HG03095 (cell line): Measurements from ENCODE around the gene MSMB.
A peak's percentile ranks its signal among the peaks of the same experiment; 100 is the strongest.

Experiments
- ATAC-seq: cut with Tn5 transposase; IDR thresholded peaks from one replicate; pipeline ENCODE4 v1.9.1; 2021; ENCODE audit warnings: moderate library complexity; ENCODE audit not compliant: unreplicated experiment

Gene MSMB

DNA sequence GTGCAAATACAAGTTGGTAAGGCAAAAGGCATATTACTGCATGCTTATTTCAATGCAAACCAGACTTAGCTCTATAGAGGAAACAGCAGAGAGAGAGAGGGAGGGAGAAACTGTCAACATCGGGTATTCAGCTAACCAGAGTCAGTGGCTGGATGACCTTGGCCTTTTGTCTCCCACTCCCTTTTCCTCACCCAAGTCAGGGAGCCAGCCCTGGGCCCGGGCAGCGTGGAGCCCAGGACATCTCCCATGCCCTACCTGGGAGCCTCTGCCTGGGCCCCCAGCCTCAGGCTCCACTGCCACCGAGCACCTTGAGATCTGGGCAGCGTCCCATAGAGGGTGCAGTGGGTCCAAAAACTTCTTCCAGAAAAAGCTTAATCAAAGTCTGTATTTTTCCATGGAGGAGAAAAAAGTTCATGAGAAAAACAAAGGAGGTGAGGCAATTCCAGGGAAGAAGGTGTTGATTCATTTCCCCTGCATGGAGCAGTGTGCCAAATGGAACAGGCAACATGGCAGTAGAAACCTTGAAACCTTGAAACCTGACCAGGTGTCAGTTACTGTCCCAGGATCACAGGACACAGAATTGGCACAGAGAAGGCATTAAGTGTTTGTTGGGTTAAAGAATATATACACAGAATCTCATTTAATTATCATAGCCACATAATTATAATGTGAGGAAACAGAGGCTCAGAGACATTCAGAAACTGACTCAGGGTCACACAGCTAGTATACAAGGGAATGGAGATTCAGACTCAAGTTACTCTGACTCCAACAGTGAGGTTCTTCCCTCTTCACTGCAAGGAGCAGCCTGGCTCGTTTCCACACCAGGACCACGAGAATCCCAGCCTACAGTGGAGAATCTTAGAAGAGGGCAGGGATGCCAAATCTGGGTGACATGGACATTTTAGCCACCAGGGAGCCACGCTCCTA, 9.9 kb downstream of the MSMB start:
- no peak for ATAC-seq

DNA sequence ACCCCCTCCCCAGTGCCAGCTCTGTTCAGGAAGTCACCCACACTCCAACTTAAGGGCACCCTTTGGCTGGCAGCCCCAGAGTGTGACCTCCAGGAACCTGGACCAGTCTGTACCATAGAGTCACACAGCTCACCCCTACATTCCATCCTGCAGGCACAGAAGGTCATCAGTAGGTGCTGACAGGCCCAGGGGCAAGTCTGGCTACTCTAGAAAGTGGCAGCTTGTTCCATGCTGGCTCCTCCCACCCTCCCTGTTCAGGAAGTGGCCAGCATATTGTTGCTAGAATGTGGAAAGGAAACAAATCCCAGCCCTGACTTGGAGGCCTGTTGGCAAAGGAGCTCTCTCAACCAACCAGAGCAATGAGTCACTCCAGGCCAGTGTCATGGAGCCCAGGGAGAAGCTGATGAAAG, 12.5 kb downstream of the MSMB start:
- ATAC-seq, result no peak

DNA sequence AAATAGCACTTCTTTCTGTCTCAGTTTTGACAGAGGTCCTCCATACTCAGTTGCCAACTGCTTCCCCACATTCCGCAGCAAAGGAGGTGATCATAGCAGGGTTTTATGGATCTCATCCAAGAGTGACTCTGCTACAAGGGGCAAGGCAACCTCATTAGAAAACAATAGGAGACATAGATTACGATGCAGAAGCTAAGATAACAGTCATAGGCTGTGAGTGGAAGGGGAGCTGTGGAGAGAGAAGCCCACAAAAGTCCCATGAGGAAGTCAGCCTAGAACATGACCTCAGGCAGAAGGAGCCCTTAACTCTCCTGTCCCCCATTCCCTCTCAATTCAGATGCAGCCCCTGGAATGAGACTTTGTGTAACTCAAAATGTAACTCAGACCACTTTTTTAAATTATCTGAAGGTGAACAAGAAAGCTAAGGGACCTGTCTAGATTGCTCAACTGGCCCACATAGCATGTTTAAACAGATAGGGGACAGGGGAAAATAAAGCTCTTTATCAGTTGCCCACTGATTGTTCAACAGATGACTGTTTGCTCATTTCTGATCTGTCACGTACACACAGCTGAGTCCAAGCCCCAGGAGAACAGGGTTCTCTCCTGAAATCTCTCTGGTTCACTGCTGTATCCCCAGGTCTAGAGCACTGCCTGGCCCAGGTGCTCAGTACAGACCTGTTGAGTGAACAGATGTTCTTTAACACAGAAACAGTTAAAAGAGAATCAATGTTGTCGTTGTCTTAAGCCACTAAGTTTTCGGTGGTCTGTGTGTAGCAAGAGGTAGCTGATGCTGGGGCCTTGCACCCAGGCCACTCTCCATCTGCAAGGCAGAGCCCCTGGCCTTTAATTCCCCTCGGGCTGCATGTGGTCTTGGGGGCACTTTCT, 14.2 kb downstream of the MSMB start:
- ATAC-seq, result no peak

DNA sequence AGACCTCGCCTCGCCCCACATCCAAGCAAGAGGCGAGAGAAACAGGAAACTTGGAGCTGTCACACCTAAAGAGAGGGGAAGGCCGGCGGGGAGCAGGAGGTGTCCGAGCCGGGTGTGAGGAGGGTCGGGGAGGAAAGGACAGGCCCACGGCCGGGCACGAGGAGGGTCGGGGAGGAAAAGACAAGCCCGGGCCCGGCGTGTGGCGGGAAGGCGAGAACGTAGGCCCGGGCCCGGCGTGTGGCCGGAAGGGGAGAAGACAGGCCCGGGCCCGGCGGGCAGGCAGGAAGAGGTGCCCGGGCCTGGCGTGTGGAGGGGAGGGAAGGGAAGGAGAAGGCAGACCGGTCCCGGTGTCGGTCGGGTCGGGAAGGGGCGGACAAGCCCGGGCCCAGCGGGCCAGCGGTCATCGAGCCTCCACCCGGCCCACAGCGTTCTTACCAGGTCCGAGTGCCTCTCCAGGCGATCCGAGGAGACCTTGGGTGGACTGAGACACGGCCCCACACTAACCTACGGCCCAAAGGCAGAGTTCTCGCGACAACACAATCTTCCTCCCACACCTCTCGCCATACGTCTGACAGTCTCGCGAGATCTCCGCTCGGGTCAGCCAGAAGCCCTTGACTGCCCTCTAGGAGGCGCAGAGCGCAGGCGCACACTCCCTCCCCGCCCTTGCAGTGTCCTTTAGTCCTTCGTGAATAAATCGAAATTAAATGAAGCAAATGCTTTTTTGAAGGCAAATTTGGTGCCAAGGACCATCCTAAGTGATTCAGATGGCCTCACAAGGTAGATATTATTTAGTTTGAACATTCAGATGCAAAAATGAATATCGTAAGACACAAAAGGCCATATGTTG, 15.8 kb downstream of the MSMB start, which contains the start of gene NCOA4:
NCOA4 (minus strand) TSS at position 533 of the 847 bp plus-strand sequence. CDS start 13,943 bp downstream, outside the sequence.
- ATAC-seq, result peak; percentile 97

DNA sequence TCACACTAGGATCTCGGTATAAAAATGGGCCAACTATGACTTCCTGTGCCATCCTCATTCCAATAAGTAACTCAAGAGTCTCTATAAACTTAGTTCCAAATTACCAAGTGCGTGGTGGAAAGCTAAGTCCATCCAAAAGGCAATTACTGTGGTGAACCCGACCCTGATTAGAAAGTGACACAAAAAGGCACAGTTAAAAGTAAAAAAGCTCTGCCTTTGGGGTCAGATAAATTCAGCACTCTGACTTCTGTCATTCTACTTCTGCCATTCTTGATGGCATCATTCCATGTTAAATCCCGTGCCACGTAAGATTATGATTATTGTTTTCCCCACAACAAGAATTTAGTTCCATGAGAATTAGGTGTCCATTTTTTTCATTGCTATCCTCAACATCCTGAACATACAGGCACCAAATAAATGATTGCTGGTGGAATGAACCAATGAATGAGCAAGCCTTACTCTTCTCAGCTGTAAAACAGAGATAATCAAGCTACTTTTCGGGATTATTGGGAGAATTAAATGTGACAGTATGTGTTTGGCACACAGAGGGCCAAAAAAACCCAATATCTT, 16.5 kb downstream of the MSMB start:
- no peak for ATAC-seq

GRCh38 chr10:46028584-46029460, 17.2 kb downstream of the MSMB start:
- no peak for ATAC-seq

DNA sequence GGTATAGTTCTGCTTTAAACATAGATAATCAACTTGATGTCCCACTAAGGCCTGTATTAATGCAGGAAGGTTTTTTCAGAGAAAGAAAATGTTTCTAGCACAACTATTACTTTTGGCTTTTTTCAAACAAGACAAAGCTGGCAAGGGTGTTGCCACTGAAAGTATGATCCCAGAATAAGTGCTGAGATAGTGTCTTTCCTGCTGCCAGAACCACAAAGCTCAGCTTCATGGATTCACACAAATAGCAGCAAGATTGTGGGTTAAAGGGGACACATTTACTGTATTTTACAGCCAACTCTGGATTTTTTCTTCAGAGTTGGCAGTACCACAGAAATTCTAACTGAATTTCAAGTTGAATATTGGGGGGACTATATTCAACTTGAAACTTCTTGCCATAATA, 20.0 kb downstream of the MSMB start:
- no peak for ATAC-seq

DNA sequence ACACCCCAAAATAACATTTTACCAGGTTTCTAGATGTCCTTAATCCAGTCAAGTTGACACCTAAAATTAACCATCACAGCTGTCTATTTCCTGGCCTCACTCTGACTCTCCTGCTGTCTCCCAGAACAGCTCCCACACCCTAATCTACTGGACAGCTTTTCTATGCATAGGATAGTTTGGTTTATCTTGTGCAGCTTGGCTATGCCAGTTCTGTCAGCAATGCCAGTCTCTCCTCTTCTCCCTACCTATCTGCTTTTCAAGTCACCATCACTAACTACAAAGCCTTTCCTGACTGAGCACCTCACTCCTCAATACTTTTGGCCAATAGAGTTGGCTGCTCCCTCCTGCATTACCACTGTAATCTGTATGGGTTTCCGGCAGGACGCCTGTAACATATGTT, 20.7 kb downstream of the MSMB start:
- ATAC-seq, result no peak

- ATAC-seq, result no peak
Measured at GRCh38 chr10:46024948-46025347, 21.1 kb downstream of the MSMB start.

- ATAC-seq, result peak; percentile 93
Measured at GRCh38 chr10:46022978-46023702, 22.9 kb downstream of the MSMB start.

- no peak for ATAC-seq
Measured at GRCh38 chr10:46020344-46020657, 25.8 kb downstream of the MSMB start.

- no peak for ATAC-seq
Measured at GRCh38 chr10:46019569-46020343, 26.3 kb downstream of the MSMB start.

DNA sequence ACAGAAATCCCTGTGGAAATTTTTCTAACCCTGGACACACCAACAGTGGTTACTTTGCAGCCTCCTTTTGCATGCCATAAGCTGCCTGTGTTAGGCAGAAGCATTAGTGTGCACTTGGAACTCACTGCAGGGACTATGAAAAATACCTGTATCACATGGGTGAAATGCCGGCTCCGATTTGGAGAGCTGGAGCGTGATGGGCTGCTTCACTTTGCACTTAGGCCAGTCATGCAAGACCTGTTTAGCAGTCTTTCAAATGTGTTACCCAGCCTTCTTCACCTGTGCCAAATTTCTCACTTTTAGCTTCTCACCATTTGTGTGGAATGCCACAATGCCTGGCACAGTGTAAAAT, 26.9 kb downstream of the MSMB start:
- ATAC-seq, result no peak

DNA sequence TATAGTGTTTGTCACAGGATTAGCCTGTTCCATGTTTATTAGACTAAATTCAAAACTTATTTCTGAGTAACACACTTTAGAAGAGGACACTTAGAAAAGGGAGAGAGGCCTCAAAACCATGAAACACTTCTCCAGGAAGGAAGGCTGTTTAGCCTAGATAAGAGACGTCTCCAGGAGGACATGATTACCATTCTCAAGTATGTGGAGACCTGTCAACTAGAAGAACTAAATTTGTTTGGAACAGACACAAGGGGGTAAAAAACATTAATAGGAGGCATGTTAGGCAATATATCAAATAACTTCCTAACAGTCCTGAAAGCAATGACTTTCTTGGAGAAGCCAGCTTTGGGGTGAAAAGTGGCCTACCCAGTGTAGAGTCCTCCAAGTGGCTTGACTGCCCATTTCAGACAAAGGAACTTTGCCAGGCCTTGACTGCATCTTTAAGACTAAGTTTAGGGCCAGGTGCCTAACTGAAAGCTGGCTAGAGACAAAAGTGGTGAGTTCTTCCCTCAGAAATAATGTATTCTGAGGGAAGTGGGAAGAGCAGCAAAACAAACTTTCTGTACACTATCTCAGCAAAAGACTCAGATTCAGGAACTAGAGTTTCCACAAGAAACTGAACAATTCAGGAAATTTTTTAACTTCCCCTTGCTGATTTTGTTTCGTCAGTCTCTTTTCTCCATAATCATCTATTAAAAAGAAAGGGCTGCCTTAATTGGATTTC, 27.5 kb downstream of the MSMB start:
- ATAC-seq, result no peak

DNA sequence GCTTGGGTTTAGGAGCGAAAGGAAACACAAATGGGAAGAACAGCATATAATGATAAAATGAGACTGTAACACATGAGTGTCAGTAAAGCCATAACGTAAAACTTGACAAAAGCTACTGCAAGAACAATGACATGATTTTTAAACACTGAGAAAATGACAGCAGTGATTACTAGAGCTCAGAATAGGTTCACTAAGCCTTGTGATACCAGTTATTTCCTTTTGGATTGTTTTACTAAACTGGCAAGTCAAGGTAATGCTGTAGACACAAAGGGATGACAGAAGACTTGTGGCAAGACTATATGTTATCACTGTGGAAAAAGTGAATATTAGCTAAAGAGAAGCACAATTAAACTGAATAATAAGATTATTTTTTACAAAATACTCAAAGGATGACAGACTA, 28.3 kb downstream of the MSMB start:
- no peak for ATAC-seq

GRCh38 chr10:46016811-46017210, 29.3 kb downstream of the MSMB start:
- ATAC-seq, result no peak

GRCh38 chr10:46016190-46016589, 29.9 kb downstream of the MSMB start:
- ATAC-seq, result no peak
